Osteocyte (in vitro differentiated cells): ENCODE data around the gene RAP1GAP. TPM values are rescaled to one million over a fixed set of nuclear protein-coding genes. Genes with fewer than 3 reads are reported as not detected.

Source experiments
- DNase-seq: peaks from one replicate; pipeline ENCODE4 v3.0.0; 2021; ENCODE audit warnings: mixed read lengths; ENCODE audit not compliant: unreplicated experiment; ENCODE audit errors: extremely low spot score
- H3K27ac Mint-ChIP-seq: one replicate; pipeline ENCODE4 v1.8.0; 2021; ENCODE audit warnings: mild to moderate bottlenecking, mixed read lengths; ENCODE audit not compliant: unreplicated experiment
- H3K27me3 Mint-ChIP-seq: one replicate; pipeline ENCODE4 v1.8.0; 2021; ENCODE audit warnings: mixed read lengths; ENCODE audit not compliant: unreplicated experiment
- H3K36me3 Mint-ChIP-seq: one replicate; pipeline ENCODE4 v1.8.0; 2021; ENCODE audit warnings: mixed read lengths; ENCODE audit not compliant: unreplicated experiment
- H3K4me1 Mint-ChIP-seq: one replicate; pipeline ENCODE4 v1.8.0; 2021; ENCODE audit warnings: mixed read lengths; ENCODE audit not compliant: unreplicated experiment
- H3K4me3 Mint-ChIP-seq: one replicate; pipeline ENCODE4 v1.8.0; 2021; ENCODE audit warnings: mild to moderate bottlenecking, moderate library complexity, mixed read lengths; ENCODE audit not compliant: unreplicated experiment
- H3K9me3 Mint-ChIP-seq: one replicate; pipeline ENCODE4 v1.8.0; 2021; ENCODE audit warnings: mixed read lengths; ENCODE audit not compliant: unreplicated experiment
- total RNA-seq: library from RNA; stranded (reverse); gene quantifications from 2 replicates; pipeline ENCODE4 v1.2.1, GENCODE V29; 2021
- TF ChIP-seq, protein P1 (sequence below): fragments of 200-600 bp; sonication (generic); IDR thresholded peaks from 2 replicates; pipeline ENCODE4 v1.5.0; 2021; ENCODE audit warnings: antibody characterized with exemption, mild to moderate bottlenecking, moderate library complexity

The RAP1GAP gene
- total RNA-seq, 1 donor from 2014 or later: 3.5 TPM

DNA sequence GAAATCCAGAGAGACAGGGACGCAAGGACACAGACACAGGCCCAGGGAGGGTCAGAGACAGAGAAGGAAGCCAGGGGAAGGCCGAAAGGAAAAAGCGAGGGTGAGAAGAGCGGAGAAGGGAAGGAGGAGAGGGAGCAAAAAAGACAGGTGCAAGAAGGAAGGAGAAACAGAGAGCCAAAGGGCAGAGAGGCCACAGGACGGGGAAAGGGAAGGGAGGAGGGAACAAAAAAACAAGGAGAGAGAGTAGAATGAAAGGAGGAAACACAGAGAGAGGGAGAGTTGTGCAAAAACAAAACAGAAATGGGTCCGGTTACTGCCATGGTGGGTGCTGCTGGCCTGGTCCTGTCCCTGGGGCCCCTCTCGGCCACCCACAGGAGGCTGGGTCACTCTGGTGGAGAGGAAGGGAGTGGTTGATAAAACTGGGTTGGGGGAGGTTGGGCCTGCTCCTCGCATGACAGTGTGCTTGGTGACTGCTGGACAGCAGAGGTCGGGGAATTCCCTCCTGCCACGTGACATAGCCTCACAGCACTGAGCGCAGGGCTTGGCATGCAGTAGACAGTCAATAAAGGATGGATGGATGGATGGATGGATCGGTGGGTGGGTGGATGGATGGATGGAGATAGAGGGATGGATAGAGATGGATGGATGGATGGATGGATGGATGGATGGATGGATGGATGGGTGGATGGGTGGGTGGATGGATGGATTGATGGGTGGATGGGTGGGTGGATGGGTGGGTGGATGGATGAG, 64.8 kb downstream of the RAP1GAP start:
- H3K27ac Mint-ChIP-seq: no peak overlapping the region
- no peak overlapping the region for H3K4me3 Mint-ChIP-seq
- peaks cover 10% of the 10 kb centered on the region for H3K4me1 Mint-ChIP-seq
- peaks cover 14% of the 10 kb centered on the region for H3K27me3 Mint-ChIP-seq
- H3K9me3 Mint-ChIP-seq: no peaks in the 10 kb centered on the region
- H3K36me3 Mint-ChIP-seq: no peaks in the 10 kb centered on the region
- TF ChIP-seq, protein P1, sequence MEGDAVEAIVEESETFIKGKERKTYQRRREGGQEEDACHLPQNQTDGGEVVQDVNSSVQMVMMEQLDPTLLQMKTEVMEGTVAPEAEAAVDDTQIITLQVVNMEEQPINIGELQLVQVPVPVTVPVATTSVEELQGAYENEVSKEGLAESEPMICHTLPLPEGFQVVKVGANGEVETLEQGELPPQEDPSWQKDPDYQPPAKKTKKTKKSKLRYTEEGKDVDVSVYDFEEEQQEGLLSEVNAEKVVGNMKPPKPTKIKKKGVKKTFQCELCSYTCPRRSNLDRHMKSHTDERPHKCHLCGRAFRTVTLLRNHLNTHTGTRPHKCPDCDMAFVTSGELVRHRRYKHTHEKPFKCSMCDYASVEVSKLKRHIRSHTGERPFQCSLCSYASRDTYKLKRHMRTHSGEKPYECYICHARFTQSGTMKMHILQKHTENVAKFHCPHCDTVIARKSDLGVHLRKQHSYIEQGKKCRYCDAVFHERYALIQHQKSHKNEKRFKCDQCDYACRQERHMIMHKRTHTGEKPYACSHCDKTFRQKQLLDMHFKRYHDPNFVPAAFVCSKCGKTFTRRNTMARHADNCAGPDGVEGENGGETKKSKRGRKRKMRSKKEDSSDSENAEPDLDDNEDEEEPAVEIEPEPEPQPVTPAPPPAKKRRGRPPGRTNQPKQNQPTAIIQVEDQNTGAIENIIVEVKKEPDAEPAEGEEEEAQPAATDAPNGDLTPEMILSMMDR: no peak
- no peak for DNase-seq

DNA sequence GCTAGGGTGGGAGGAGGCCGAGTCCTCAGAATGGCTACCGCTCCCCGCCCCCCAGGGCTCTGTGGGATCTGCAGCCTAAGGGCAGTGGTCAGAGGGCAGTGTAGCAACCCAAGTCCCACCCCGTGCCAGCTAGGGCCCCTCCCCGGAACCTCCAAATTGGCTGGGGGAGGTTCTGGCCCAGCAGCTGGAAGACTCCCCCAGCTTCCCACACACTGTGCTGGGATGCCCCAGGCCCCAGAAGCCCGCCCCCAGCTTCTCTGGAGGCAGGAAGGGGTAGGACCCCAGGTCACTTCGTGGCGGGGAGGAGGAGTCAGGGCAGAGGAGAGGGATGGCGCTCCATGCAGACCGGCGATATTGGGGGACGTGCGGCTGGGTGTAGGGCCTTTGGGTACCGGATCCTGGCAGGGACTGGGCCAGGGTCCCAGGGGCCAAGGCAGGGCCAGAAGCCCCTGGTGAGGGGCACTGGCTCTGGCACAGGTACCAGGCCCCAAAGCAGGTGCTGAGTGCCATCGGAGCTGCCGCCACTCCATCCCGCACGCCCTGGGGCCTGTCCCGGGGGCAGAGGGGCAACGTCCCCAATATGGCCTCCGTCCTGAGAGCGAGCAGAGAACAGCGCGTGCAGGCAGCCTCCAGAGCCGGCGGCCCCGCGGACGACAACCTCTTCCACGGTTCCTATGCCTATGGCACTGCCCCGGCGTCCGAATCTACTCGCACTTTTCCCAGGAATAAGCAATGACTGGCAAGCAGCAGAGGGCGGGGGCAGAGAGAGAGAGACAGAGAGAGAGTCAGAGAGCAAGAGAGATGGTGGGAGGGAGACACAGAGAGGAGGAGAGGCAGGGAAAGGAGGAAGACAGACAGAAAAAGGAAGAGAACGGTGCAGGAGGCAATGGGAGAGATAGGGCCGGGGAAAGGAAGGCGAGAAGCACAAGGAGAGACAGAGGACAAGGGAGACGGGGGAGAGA, 65.7 kb downstream of the RAP1GAP start:
- Mint-ChIP-seq H3K27ac (no peak overlapping the region), H3K4me3 (no peak overlapping the region), H3K27me3 (peaks cover 14% of the 10 kb centered on the region), H3K9me3 (no peaks in the 10 kb centered on the region), H3K36me3 (no peaks in the 10 kb centered on the region), H3K4me1 (peaks cover 10% of the 10 kb centered on the region)
- DNase-seq: no peak
- TF ChIP-seq, protein P1: no peak

DNA sequence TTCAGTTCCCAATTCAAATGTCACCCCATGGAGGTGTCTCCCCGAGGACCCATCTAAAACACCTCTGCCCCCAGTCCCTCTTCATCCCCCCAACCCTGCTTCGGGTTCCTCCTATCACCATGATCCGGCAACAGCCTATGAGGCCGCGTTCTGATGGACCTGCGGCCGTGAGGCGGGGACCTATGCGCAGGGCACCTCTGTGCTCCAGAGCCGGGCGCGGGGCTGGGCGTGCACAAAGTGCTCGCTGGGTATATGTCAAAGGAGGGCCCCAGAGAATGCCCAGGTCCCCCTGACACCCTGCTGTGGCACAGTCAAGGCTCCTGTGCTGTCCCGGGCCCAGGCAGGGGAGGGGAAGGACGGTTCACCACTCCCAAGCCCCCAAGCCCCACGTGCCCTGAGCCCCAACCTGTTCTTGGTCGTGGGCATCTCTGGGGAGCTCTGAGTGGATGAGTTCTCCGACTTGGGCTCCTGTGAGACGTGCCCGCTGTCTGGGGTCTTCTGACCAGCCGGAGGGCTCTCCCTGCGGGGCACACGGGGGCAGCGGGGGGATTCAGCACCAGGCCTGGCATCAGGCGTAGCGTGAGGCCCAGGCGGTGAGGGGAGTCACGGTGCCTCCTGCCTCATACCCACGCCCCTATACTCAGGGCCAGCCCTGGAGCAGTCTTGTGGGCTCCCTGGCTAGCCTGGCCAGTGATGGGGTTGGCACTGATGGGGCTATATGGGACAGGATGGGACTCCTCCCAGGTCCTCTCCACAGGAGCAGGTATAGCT, 67.7 kb downstream of the RAP1GAP start:
- H3K4me1 Mint-ChIP-seq: peaks cover 2% of the 10 kb centered on the region
- H3K9me3 Mint-ChIP-seq: no peaks in the 10 kb centered on the region
- peaks cover 11% of the 10 kb centered on the region for H3K27me3 Mint-ChIP-seq
- no peak for DNase-seq
- TF ChIP-seq, protein P1: no peak
- no peak overlapping the region for H3K4me3 Mint-ChIP-seq
- H3K36me3 Mint-ChIP-seq: no peaks in the 10 kb centered on the region
- no peak overlapping the region for H3K27ac Mint-ChIP-seq

DNA sequence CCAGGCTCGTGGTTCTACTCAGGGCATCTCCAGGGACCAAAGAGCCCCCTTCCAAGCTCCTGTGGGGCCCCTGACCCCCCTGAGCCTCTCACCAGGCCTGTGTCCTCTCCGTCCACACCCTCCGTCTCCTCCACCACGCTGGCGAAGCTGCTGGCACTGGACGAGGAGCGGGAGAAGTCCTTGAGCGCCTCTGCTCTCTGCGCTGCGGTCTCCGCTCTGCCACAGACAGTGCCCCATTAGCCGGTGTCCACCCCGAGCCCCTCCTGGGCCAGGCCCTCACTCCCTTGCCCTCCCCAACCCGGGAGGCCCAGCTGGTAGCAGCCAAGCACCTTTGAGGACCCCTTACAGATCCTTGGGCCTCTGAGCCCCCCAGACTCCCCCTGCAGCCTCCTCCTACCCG, 69.8 kb downstream of the RAP1GAP start:
- Mint-ChIP-seq H3K4me1 (peaks cover 8% of the 10 kb centered on the region), H3K27ac (no peak overlapping the region), H3K27me3 (peaks cover 11% of the 10 kb centered on the region), H3K4me3 (no peak overlapping the region), H3K36me3 (no peaks in the 10 kb centered on the region), H3K9me3 (no peaks in the 10 kb centered on the region)
- no peak for DNase-seq
- TF ChIP-seq, protein P1: no peak
